K562 (cell line): Measurements from ENCODE around the gene FOXP3. TPM values are rescaled to one million over a fixed set of nuclear protein-coding genes. Genes with fewer than 3 reads are reported as not detected.

Source experiments
- CREB1 ChIP-seq, 2 experiments: sonication (generic) in 1 of 2; formaldehyde crosslinking in 1 of 2; IDR thresholded peaks; 2 replicates each; pipeline versions ENCODE4 v1.6.1 to v1.8.0; 2012 to 2022; ENCODE audit warnings: inconsistent platforms in 1 of 2, mild to moderate bottlenecking in 1 of 2, missing genetic modification reagents in 1 of 2, moderate library complexity in 1 of 2
- HDAC1 ChIP-seq, 2 experiments: fragments of 450-650 bp; IDR thresholded peaks; 2 replicates each; pipeline ENCODE4 v1.6.1; 2016 to 2017; ENCODE audit warnings: inconsistent platforms in 1 of 2, mild to moderate bottlenecking in 1 of 2, moderate library complexity in 1 of 2
- HDAC2 ChIP-seq: fragments of 450-650 bp; IDR thresholded peaks from 2 replicates; pipeline ENCODE4 v1.6.1; 2016; ENCODE audit warnings: mild to moderate bottlenecking
- KLF13 ChIP-seq: fragments of 450-650 bp; IDR thresholded peaks from 2 replicates; pipeline ENCODE4 v1.6.1; 2016; ENCODE audit warnings: missing genetic modification characterization, low read depth, mild to moderate bottlenecking, missing compliant biosample characterization, moderate library complexity, borderline replicate concordance
- MAFK ChIP-seq: IDR thresholded peaks from 2 replicates; pipeline ENCODE4 v1.6.1; 2011; ENCODE audit warnings: low read length, improper control_type of control experiment
- MAZ ChIP-seq, 2 experiments: fragments of 450-650 bp in 1 of 2; sonication (generic) in 1 of 2; formaldehyde crosslinking; IDR thresholded peaks in 1 of 2; conservative IDR thresholded peaks in 1 of 2; 2 replicates each; pipeline versions ENCODE4 v1.4.0 to v1.5.0; 2020; ENCODE audit warnings: mild to moderate bottlenecking in 1 of 2, missing genetic modification reagents in 1 of 2
- MITF ChIP-seq: IDR thresholded peaks from 2 replicates; pipeline ENCODE4 v1.6.1; 2014; ENCODE audit warnings: antibody characterized with exemption
- MTA3 ChIP-seq: fragments of 450-650 bp; formaldehyde crosslinking; IDR thresholded peaks from 2 replicates; pipeline ENCODE4 v1.6.1; 2017; ENCODE audit warnings: mild to moderate bottlenecking, borderline replicate concordance
- MTF1 ChIP-seq: fragments of 250-450 bp; sonication (Bioruptor Pico); IDR thresholded peaks from 2 replicates; pipeline ENCODE4 v1.9.0; 2021; ENCODE audit warnings: moderate library complexity, mild to moderate bottlenecking, inconsistent platforms, borderline replicate concordance
- NCOA6 ChIP-seq: fragments of 450-650 bp; IDR thresholded peaks from 2 replicates; pipeline ENCODE4 v1.6.1; 2017; ENCODE audit warnings: mild to moderate bottlenecking
- PHB ChIP-seq: fragments of 250-450 bp; sonication (Bioruptor Pico); IDR thresholded peaks from 2 replicates; pipeline ENCODE4 v1.5.0; 2021
- PHTF2 ChIP-seq: fragments of 250-450 bp; sonication (Bioruptor Pico); IDR thresholded peaks from 2 replicates; pipeline ENCODE4 v1.5.0; 2021; ENCODE audit warnings: mild to moderate bottlenecking
- RBM22 ChIP-seq: fragments of 200-400 bp; formaldehyde crosslinking; IDR thresholded peaks from 2 replicates; pipeline ENCODE4 v1.6.1; 2018; ENCODE audit warnings: low read length, low read depth; ENCODE audit not compliant: poor library complexity, severe bottlenecking
- RBM25 ChIP-seq: fragments of 200-400 bp; formaldehyde crosslinking; IDR thresholded peaks from 2 replicates; pipeline ENCODE4 v1.6.1; 2018; ENCODE audit warnings: low read length, low read depth, moderate library complexity; ENCODE audit not compliant: severe bottlenecking
- SRSF3 ChIP-seq: fragments of 200-400 bp; formaldehyde crosslinking; IDR thresholded peaks from 2 replicates; pipeline ENCODE4 v1.6.1; 2016; ENCODE audit warnings: mild to moderate bottlenecking, low read length, moderate library complexity; ENCODE audit not compliant: insufficient read depth
- ZNF699 ChIP-seq: fragments of 250-450 bp; sonication (Bioruptor Pico); IDR thresholded peaks from 2 replicates; pipeline ENCODE4 v1.8.0; 2021; ENCODE audit warnings: mild to moderate bottlenecking, moderate library complexity; ENCODE audit not compliant: insufficient replicate concordance
- polyA plus RNA-seq, 8 experiments: library from polyadenylated mRNA; depleted of rRNA in 4 of 8; stranded (reverse) in 5 of 8; unstranded in 3 of 8; fragments of >200 nt; fragmentation: Nextera tagmentation in 2 of 8; fragmentation: Illumina TruSeq in 1 of 8; extraction: Ambion mirVana in 2 of 8; extraction: Trizol in 1 of 8; gene quantifications; 2 replicates each; pipeline versions ENCODE4 v1.2.1 to v1.2.3, GENCODE V29; 2011 to 2014; ENCODE audit warnings: inconsistent platforms in 1 of 8, missing spikeins in 1 of 8
- total RNA-seq, 7 experiments: library from RNA; depleted of rRNA in 6 of 7; stranded (reverse); fragments of >200 nt in 6 of 7; fragmentation: Illumina TruSeq in 2 of 7; extraction: Trizol in 2 of 7; gene quantifications; 2 replicates each; pipeline versions ENCODE4 v1.2.1 to v1.2.3, GENCODE V29; 2011 to 2021; ENCODE audit warnings: low replicate concordance in 1 of 7
- TF ChIP-seq, protein P1 (sequence below): sonication (generic); formaldehyde crosslinking; IDR thresholded peaks from 2 replicates; pipeline ENCODE4 v1.8.0; 2022; ENCODE audit warnings: missing genetic modification reagents, mild to moderate bottlenecking, borderline replicate concordance

The FOXP3 gene
- total and polyA plus RNA-seq, 9 of the 15 experiments (the other 6 are each of a cell fraction or from before 2014, with no cell fraction given): 0.04 to 0.24 (median 0.07) TPM; not detected in 4

DNA sequence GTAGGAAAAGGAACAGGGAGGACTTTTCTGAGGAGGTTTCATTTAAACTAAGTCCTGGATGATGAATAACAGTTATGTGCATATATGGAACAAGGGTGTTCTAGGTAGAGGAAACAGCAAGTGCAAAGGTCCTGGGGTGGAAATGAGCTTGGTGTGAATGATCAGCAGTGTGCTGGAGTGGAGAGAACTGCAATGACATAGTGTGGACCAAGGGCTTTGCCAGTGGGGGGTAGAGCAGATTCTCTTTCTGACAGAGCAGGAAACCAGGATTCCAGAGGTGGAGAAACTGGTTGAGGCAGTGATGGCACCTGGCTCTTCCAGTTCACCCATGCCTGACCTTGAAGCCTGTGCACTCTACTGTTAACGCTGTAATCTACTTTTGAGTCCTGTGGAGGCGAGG is 6.8 kb upstream of the FOXP3 start (continued):
- TF ChIP-seq RBM25: peak; percentile 80
- TF ChIP-seq MTF1: no peak
- TF ChIP-seq HDAC2: 0 out of 2 replicates have a peak, but pooled peaks have one; percentile 23
- TF ChIP-seq MAFK: no peak
- TF ChIP-seq MITF: no peak
- 0 out of 4 replicates have a peak, but pooled peaks of 1 of the 2 experiments have one; percentile 14 for TF ChIP-seq HDAC1 (IDR thresholded peaks at IDR 0.05)
- no peak for TF ChIP-seq KLF13
- no peak for TF ChIP-seq PHB (CRISPR knock-in tag)
- TF ChIP-seq MTA3: no peak
- TF ChIP-seq ZNF699 (CRISPR knock-in tag): no peak
- TF ChIP-seq RBM22: no peak
- no peak for TF ChIP-seq MAZ (CRISPR knock-in tag; conservative IDR thresholded peaks at IDR 0.05 in 1 of 2, IDR thresholded peaks at IDR 0.05 in 1 of 2)
- no peak for TF ChIP-seq SRSF3
- TF ChIP-seq NCOA6: no peak
- no peak for TF ChIP-seq CREB1 (IDR thresholded peaks at IDR 0.05)
- TF ChIP-seq CREB1 (CRISPR knock-in tag; IDR thresholded peaks at IDR 0.05): no peak
- TF ChIP-seq, protein P1, sequence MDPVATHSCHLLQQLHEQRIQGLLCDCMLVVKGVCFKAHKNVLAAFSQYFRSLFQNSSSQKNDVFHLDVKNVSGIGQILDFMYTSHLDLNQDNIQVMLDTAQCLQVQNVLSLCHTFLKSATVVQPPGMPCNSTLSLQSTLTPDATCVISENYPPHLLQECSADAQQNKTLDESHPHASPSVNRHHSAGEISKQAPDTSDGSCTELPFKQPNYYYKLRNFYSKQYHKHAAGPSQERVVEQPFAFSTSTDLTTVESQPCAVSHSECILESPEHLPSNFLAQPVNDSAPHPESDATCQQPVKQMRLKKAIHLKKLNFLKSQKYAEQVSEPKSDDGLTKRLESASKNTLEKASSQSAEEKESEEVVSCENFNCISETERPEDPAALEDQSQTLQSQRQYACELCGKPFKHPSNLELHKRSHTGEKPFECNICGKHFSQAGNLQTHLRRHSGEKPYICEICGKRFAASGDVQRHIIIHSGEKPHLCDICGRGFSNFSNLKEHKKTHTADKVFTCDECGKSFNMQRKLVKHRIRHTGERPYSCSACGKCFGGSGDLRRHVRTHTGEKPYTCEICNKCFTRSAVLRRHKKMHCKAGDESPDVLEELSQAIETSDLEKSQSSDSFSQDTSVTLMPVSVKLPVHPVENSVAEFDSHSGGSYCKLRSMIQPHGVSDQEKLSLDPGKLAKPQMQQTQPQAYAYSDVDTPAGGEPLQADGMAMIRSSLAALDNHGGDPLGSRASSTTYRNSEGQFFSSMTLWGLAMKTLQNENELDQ (CRISPR knock-in tag): no peak
- TF ChIP-seq PHTF2 (CRISPR knock-in tag): no peak
